Fibroblast of peridontal ligament (primary cell): Measurements from ENCODE around the gene TWF1.

Experiments used
- DNase-seq: peaks from one replicate; pipeline ENCODE4 v3.0.0-alpha.2; 2010; ENCODE audit errors: extremely low read depth

TWF1 gene

DNA sequence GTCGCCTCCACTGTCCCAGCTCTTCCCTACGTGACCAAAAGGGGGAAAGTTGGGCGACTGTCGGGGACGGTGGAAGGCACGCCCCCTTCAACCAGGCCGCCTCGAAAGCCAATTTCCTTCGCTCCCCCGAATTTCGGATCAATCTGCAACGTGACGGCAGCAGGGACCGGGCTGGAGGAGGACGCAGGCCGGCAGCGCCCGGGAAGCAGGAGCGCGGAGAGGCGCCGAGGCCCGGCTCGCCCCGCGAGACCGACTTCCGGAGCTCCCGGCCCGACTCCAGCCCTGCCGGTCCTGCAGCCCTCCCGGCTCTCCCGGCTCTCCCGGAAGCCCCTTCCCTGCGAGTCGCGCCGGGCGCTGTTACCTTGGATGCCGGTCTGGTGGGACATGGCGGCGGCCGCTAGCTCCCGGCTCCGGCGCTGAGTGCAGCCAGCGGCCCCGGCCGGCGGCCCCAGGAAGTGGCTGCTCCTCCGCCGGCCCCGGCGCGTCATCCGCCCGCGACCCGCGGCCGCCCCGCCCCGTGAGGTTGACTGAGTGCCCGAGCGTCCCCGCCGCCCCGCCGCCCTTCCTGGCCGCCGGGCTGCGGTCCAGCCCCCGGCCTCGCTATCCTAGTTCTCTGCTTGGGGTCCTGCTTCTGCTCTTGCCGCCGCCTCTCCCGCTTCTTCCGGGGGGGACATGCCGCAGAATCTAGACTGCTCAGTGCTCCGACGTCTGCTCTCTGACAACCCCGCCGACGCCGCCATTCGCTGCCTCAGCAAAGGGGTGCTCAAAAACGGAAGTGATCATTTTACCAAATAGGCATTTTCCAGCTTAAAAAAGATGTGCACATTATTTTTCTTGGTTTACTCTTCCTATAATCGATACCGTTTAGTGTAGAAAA lies at the start of gene TWF1:
TSS of gene TWF1 (minus strand) at position 458 of the 877 bp plus-strand sequence. CDS start at position 386, 72 bp downstream.
- peak; percentile 65 for DNase-seq

DNA sequence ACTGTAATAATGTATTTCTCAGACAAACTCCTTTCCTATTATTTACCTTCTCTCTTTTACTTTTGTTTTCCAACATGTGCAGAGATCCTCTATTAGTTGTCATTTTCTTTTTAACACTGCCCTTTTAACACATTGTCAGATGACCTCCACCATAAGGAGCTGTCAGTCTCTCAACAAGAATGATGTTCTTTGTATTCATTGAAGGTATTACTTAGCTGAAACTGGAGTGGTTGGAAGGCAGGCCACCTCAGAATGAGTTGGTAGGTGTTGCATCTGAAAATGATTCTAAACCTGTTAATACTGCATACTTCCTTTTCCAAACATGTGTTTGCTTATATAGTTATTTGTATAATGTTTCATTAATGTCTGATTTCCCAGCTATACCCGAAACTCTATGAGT lies 46.6 kb upstream of the TWF1 start:
- DNase-seq, result no peak

DNA sequence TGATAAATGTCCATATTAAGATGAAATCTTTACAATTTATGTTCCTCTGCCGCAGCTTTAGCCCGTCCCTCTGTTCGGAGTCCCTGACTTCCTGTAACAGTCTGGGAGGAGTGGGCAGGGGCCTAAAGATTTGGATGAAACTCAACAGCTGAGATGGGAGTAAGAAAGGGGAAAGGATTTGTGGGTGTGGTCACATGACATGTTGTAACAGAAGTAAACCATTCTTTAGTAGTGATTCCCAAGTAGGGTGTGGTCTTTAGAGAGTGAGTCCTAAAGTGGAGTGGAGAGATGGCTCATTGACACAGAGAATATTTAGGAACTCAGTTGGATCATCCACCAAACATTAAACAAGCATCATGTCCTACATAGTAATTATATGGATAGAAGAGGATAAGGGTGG lies 42.7 kb upstream of the TWF1 start:
- DNase-seq, result no peak

DNA sequence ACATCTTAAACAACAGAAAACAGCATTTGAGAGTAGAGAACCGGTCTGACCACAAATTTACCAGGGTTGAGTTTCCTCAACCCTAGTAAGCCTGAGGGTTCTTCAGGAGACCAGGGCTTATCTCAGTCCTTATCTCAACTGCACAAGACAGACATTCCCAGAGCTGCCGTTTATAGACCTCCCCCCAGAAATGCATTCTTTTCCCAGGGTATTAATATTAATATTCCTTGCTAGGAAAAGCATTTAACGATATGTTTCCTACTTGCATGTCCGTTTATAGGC lies 42.0 kb upstream of the TWF1 start:
- DNase-seq, result no peak

DNA sequence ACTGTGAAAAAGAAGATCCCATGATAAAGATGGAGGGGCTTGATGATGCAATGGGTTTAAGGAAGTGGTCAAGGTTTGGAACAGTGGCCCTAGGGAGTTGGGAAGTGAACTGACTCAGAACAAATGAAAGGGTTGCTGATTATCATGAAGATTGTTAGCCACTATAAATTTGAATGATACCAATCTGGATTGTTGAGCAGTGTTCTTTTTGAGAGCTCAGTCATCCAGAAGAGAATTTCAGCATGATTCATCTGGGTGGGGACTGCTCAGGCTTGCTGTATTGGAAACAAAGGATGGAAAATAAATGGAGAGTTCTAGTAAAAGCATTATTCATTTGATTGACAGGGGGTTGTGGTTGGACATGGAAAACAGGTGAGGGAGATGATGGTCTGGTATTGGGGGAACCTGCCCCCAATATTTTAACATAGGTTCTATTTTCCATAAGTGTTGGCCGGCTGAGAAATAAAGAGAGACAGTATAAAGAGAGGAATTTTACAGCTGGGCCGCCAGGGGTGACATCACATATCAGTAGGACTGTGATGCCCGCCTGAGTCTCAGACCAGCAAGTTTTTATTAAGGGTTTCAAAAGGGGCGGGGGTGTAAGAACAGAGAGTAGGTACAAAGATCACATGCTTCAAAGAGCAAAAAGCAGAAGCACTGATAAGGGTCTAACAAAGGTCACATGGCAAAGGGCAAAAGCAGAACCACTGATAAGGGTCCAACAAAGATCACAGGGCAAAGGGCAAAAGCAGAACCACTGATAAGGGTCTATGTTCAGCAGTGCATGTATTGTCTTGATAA lies 41.5 kb upstream of the TWF1 start:
- peak; percentile 66 for DNase-seq

DNA sequence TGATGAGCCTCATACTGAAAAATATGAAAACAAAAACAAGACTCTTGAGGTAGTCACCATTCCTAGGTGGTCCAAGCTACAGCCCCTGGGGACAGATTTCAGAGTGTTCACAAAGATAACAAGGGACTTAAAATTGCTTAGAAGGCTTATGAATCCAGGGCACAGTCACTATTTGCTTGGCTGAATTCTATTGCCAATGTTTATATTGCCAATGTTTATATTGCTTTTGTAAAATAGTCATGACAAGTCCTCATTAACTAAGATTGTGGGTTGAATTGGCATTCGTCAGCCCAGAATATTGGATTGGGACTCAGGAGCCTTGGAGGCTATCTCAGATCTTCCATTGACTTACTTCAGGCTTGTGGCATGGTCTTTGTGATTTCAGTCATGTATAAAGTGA lies 36.1 kb upstream of the TWF1 start:
- no peak for DNase-seq

DNA sequence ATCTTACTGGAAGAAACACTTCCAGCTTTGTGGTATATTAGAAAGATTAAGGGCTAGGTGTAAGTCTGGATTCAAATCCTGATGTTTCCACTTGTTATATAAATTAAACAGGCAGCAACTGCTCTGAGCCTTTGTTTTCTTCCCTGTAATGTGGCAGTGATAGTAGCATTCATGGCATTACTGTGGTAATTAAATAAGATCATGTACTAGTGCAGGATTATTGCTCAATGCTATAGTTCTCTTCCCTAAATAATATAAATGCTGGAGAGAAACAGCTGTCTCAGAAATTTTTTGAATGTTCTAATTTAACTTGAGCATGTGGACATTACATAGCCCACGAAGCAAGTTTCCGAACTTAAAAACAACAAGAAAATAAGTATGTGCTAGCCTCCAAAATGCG lies 35.1 kb upstream of the TWF1 start:
- no peak for DNase-seq

DNA sequence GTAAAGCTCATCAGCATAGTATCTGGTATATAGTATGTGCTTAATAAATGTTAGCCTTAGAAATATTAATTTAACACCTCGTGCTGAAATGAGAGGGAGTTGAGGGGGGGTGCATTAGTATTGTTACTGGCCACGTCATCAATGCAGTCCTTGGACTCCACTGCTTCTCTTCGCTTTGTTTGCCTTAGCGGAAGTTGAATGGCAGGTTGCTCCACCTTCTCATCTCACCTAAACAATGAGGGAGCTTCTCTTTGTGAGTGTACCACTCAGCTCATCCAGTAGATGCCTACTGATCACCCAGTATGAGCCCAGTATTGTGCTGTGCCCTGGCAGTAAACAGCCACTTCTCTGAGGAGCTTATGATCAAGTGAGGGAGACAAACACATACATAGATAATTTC lies 34.2 kb upstream of the TWF1 start:
- no peak for DNase-seq

DNA sequence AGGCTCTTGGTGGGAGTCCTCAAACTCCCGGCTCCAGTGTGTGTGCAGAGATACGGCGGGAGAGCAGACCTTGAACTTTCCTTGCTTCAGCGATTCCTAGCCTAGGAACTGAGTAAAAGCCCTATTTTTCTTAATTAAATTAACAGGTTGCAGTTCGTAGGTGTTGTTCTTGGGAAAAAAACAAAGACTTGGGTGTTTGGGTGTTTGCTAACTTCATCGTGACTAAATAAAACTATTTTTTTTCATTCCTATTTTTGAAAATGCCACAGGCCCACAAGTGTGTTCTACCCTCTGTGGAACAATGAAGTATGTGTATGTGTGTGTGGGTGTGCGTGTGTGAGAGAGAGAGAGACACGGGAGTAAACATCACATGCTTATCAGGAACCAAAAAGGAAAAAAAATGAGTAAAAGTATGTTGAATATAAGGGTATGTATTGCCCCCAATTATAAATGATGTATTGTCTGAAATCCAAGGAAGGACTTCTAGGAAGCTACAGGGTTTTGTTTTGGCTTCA lies 30.4 kb upstream of the TWF1 start:
- peak; percentile 64 for DNase-seq

DNA sequence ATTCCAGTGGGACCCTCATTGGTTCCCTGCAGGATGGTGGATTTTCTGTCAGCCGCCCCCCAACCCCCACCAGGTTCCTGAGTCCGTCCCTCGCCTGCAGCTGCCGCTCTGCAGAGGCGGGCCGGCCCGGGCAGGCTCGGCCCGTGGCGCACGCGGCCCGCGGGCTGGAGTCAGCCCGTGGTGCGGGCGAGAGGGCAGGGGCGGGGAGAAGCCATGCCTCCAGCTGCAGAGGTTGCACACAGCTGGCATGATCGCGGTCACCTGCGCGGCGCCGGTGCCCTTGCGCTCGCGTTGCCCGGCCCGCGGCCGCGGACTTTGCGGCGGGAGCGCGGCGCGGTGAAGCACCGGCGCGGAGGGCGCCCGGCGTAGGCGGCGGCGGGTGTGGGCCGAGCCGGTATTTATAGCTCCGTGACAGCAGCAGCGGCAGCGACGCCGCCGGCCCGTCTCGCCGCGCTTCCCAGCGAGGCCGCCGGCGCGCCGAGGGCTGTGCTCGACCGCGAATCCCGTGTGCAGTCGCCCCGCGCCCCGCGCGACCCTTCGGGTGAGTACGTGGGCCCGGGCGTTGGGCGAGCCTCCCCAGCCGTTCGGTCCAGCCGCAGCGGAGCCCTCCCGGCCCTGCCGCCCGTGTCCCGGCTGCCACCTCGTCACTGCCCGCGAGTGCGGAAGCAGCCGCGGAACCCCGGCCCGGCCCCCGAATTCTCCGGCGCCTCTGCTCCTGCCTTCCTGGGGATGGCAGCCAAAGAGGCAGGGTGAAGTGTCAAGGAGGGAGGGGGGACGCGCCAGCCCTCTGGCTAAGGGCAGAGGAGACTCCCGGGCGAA lies 29.7 kb upstream of the TWF1 start, which contains the start of gene TMEM117:
TSS of gene TMEM117 (plus strand) at position 426 of the 819 bp plus-strand sequence.
- DNase-seq, result peak; percentile 61

DNA sequence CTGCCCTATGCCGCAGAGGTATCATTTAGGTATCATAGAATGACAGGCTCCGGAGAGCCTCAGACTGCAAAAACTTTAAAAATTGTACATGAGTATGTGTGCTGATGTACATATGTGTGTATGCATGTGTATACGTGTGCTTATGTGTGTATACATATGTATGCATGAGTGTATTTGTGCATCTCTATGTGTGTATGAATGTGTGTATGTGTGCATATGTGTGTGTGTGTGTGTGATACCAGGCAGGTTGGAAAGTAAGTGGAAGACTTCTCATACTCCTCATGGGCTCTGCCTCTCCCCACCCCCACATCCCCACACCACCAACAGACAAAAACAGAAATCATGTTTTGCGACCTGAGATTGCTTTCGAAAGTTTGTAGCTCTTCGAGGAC lies 29.1 kb upstream of the TWF1 start:
- no peak for DNase-seq

DNA sequence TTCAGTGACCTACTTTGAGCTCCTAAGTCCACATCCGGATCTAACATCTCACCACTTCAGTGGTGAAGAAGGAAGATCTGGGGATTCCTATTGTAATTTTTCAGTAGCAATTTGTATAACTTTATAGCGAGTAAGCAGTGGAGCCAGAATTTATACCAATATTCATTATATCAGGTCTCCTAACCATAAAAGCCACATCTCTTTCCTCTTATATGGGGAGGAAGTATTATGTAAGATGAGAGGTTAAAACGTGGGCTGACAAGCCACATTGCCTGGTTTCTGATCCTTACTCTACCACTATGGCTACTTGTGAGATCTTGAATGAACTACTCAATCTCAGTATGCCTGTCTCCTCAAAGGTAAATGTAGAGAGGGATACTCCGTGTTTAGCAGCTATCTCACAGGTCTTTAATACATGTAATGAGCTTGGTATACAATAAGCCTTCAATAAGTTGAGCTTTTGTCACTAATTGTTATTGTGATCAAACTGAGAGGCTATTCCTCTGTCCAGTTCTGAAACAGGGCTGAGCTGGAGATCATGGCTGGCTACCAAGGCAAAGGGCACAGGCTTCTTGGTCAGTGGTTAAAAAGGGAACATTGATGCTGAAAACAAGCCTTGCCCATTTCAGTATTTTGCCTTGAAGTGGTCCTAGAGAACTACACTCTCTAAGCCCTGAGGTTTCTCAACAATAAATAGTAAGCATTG lies 26.5 kb upstream of the TWF1 start:
- no peak for DNase-seq

DNA sequence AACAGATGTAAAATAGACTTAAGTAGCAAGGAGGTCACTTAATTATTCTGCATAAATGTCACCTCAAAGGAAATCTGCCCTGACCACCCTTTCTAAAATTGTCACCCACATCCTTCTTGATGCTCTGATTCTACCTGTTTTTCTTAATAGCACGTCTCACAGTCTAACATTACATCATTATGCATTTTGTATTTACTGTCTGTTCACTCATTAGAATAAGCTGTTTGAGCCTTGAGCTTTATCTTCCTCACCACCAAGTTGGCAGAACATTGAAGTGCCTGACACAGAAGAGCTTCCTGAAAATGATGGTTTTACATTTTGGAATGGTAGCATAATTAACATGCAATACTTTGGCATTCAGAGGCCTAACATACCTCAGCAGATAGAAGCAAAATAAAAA lies 21.0 kb upstream of the TWF1 start:
- DNase-seq, result no peak

DNA sequence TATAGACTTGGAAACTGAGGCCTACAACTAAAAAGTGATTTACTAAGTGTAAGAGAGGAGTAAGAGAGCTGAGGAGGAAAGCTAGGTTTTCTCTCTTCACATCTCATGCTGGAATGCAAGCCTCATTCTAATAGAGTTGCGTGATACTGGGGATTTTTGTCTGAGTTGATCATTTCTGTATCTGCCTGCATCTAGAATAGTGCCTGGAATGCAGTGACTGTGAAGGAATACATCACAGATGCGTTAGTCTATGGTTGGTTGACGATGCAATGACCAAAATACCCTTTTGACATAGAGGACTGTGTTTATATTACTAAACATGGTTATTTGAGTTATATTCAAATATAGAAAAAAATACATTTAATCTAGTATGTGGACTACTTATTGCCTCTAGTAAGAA lies 20.6 kb upstream of the TWF1 start:
- DNase-seq, result peak; percentile 47

DNA sequence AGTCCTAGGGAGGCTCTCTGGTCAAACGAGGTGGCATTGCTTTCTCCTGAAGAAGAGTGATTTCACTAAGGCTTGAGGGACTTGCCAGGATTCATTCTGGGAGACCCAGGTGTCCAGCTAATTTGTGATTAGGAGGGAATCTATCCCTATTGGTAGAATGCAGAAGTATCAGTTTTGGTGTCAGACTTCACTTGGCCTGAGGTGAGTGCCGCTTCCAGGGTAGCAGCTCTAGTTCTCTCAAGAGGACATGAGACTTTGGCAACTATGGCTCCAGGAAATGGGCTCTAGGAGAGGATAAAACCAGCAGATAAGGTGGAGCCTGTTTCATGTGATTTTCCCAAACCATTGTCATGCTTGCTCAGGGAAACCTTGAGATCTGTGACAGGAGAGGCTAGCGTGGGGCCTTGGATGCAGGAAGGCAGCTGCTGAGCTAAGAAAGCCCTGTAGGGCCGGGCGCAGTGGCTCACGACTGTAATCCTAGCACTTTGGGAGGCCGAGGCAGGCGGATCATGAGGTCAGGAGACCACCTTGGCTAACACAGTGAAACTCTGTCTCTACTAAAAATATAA lies 18.2 kb upstream of the TWF1 start:
- no peak for DNase-seq

DNA sequence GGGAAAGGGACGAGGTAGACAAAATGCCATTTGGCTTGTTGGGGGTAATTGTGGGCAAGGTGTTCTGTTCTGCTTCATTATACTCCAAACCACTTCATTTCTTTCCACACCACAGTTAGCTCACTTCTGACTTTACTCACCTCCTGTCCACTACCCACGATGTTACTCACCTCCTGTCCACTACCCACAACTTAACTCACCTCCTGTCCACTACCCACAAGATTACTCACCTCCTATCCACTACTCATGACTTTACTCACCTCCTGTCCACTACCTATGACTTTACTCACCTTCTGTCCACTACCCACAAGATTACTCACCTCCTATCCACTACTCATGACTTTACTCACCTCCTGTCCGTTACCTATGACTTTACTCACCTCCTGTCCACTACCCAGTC lies 10.1 kb upstream of the TWF1 start:
- DNase-seq, result no peak

DNA sequence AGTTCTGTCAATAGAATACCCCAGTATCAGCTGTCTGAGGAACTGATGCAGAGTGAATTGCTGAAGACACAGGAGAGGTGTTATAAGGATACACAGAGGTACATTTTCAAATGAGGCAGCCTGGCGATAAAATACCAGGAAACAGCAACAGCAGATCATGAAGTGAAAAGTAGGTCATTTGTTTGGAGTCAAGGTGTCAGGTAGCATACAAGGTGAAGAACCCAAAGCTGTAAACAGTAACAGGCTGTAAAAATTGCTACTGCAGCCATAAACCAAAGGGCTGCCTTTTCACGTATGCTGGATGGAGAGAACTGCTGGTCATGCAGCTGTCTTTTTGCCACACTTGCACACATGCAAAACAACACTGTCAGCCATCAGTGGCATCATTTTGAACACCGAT lies 9.3 kb upstream of the TWF1 start:
- DNase-seq, result no peak

DNA sequence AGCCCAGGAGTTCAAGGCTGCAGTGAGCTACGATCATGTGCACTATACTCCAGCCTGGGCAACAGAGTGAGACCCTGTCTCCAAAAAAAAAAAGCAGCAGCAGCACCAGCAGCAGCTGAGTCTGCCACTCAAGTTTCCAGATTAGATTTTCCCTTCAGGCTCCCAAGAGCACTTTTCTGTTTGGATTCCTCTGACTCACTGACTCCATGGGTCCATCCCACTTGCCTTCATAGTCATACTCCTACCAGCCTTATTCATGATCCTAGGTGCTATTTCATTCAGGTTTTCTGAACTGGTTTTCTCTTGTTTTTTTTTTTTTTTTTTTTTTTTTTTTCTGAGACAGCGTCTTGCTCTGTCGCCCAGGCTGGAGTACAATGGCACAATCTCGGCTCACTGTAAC lies 6.8 kb upstream of the TWF1 start:
- DNase-seq, result peak; percentile 20

DNA sequence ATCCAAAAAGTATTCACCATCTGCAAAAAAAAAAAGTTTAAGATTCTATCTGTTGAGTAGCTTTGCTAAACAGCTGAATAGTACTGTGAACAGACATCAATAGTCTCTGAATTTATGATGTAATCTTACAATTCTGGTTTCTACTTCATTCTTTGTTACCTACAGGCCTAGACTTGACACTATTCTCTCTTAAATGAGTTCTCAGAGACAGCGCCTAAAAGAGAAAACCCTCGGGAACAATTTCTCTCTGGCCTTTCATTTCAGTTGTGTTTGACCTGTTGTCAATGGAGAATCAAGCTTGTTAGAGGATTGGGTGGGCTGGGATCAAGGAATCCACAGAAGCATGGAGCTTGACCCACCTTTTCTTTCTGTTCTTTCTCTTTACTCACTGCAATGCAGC lies 5.9 kb upstream of the TWF1 start:
- no peak for DNase-seq

DNA sequence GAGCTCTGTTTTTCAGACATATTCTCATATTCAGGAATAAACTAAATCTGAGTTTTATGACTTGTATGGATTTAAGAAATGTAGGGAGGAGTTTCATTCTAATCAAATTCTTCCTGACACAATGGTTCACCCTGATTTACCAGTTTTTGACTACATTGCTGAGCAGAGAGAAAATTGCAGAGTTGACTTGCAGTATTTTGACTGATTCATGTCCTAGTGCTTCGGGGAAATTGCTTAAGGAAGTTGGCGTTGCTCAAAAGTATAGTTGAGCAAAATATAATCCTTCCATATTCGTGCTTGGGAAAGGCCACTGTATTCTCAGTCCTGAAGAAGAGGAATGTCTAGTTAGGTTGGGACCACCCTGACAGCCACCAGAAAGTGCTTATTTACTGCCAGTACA lies 1.3 kb upstream of the TWF1 start:
- peak; percentile 35 for DNase-seq

DNA sequence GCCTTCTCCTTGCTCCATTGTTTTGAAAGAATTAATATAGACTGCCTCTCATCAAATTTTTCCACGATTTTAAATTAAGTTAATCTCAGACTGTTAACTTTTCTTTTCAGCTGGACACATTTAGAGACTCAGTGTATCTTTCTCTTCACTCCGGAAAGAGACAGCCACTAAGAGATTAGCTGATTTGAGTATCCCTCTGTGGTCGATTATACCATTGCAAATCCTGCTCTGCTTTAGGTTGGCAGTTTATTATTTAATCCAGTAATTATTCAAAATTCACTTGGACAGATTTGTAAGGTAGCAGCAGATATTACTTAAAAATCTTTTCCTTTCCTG lies 588 bp upstream of the TWF1 start:
- no peak for DNase-seq
